T1000 (cell line): ENCODE results near the gene MED26.

Experiments used
- DNase-seq: peaks from one replicate; lab custom pipeline; 2025; ENCODE audit warnings: mixed read lengths; lab: John Stamatoyannopoulos, UW

The MED26 gene

GRCh38 chr19:16612636-16613035 lies 15.4 kb downstream of the MED26 start:
- DNase-seq = no peak

DNA sequence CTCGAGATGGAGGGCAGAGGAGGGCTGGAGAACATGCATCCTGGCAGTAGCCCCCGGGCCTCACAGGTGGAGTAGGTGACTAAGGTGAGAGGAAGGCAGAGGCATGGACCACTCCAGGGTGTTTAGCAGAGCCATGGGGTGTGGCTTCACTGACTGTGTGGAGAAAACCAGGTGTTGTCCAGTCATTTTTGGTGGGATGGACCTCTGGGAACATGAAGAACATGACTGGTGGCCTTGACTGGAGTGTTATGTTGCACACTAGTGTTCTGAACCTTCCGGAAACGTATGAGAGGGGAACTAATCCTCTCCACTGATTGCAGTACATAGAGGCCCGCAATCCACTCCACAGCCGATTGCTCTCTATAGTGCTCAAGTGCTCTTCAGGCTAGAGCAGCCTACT lies 16.9 kb downstream of the MED26 start:
- DNase-seq = no peak

GRCh38 chr19:16609511-16610200 lies 18.3 kb downstream of the MED26 start:
- no peak for DNase-seq

- DNase-seq = no peak
Measured at GRCh38 chr19:16608290-16608739, 19.7 kb downstream of the MED26 start.

GRCh38 chr19:16607819-16608218 lies 20.2 kb downstream of the MED26 start:
- DNase-seq = no peak

GRCh38 chr19:16605553-16605994 lies 22.4 kb downstream of the MED26 start:
- DNase-seq = no peak

DNA sequence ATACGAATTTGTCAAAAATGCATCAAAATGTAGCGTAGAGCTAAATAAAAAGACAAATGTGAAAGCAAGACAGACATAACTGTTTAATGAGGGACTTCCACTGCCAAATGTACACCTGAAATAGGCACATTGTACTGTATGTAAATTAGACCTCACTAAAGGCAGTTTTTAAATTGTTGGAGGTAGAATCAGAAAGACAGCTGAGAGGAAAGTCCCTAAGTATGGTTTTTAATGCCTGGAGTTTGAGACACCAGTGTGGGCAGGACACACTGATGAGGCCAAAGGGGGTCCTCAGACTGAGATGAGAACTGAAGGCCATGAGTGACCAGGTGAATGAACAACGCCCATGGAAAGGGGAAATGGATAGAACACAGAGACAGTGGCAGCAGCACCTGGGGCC lies 22.9 kb downstream of the MED26 start:
- no peak for DNase-seq

DNA sequence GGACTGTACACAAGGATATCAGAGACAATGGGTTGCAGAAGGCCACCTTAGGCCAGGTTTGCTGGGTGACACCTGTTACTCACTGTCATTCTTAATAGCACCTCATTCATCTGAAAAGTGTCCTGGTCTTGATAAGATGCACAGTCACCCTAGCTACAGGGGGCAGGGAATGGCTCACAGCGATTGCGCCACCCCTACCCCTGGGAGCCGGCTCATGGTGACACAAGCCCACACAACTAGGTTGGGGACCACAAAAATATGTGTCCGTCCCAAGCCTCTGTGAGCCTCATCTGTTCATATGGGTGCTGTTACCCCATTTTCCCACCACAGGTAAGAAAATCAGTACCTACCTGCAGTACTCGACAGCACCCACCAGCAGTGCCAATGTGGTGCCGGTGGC lies 23.4 kb downstream of the MED26 start:
- DNase-seq = no peak

- DNase-seq = no peak
Measured at GRCh38 chr19:16603090-16603489, 24.9 kb downstream of the MED26 start.

- no peak for DNase-seq
Measured at GRCh38 chr19:16601378-16602052, 26.5 kb downstream of the MED26 start.

- no peak for DNase-seq
Measured at GRCh38 chr19:16600824-16601223, 27.2 kb downstream of the MED26 start.

DNA sequence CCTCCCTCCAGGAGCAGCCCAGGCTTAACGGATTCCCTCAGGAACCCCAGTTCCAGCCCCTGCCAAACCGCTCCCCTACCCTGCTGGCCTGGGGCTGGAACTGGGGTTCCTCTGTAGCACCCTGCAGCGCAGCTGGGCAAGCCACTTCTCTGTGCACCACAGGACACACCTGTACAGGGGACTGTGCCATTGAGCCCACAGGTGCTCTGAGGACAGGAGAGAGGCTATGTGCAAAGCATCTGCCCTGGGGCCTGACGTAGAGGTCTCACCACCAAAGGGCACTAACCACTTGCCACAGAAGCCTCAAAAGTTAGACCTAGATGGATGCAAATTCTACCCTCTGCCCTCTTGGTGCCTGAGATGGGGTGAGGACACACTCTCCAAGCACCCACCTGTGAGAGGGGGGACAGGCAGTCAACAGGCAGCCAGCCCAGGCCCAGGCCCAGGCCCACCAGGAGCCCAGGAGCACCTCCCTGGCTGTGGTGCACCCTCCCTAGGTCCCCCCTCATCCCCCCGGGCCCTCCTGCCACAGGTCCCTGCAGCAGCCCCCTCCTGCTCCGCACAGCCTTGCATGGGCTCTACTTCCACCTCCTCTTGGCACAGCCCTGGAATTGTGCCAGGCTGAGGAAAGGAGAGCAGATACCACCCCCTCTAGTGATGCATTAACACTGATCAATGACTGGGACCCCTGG lies 28.2 kb downstream of the MED26 start:
- DNase-seq = no peak

DNA sequence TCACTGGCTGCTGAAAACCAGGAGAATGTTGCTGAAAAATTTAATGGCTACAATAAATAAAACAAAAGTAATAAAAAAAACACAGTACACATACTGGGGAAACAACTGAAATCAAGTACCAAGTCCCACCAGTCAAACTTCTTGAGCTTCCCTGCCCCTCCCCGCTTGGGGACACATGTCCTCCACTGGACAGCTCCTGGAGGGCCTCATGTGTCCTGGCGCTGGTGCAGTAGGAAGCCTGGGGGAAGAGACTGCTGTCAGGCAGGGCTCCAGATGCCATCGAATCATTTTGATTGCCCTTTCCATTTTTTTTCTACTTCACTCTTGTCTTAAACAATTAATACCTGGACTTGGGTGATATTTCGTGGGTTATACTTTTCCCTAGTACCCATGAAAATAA lies 29.2 kb downstream of the MED26 start:
- no peak for DNase-seq

DNA sequence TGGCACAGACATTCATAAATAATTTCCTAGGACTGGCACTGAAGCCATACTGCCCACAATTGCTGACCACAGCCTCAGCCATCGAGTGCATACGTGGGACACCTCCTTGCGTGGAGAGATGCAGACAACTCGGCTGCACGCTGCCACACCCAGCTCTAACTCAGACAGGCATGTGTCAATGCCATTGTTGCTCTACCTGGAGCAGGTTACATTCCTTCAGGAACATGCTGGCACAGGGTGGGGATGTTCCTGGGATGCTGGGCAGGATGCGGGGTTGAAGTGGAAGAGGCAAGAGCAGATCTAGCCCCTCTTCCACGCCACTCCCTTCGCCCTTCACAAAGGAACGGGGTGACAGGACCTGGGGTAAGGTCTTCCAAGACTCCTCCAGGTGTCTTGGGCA lies 31.6 kb downstream of the MED26 start:
- DNase-seq = no peak

- no peak for DNase-seq
Measured at GRCh38 chr19:16595097-16595496, 32.9 kb downstream of the MED26 start.

DNA sequence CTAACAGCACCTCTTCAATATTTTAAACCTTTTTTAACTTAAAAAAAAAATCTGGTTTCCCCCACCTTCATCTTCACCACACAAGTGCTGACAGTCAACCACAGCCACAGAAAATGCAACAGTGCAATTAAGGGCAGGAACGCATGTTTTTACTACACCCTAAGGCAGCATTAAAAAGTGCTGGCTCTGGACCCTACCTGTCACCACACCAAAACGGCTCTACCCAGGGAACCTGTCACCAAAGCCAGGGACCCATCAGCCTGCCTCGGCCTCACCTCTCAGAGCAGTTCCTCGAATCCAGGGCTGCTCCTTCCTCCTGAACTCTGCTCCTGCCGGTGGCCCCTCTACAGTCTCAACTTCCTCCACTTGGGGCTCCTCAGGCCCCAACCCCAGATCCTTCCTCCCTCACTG lies 33.3 kb downstream of the MED26 start:
- DNase-seq = no peak

DNA sequence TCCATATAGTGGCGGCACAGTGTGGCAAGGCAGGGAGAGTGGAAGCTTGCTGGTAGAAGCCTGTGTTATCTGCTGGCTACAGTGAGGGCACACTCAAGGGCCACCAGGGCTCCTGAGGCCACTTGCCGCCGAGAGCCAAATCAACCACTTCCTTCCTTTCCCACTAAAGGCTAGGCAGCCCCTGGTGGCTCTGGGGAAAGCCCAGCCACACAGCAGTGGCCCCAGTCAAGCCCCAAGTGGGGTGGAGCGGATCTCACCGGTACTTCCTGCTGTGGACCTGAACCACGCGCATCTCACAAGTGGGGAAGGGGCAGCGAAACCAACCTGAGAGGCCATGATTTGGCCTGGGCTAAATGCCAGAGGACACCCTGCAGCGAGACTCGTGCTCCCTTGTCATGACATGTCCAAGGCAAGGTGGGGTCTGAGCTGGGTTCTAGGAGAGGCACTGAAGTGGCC lies 33.8 kb downstream of the MED26 start:
- no peak for DNase-seq

DNA sequence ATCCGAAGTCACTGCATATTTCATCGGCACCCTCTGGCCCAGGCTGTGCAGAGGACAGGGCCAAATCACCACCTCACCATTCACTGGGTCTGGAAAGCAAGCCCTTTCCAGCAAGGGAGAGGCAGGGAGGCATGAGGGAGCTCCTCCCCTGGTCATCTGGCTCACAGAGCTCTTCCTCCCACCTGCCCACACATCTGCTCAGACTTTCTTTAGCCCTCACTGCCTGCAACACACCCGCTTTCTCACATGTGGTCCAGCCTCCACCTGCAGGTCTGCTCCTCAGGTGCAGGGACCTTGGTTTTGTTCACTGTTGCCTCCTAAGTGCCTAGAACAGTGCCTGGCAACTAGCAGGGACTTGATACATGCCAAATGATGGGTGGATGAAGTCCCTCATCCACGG lies 34.8 kb downstream of the MED26 start:
- no peak for DNase-seq

- DNase-seq = no peak
Measured at GRCh38 chr19:16591803-16592556, 36.0 kb downstream of the MED26 start.

GRCh38 chr19:16590876-16591802 lies 36.9 kb downstream of the MED26 start:
- DNase-seq = no peak

- no peak for DNase-seq
Measured at GRCh38 chr19:16589917-16590316, 38.1 kb downstream of the MED26 start.
